Measurements from ENCODE around the gene CGB1. TPM values are rescaled to one million over a fixed set of nuclear protein-coding genes. Genes with fewer than 3 reads are reported as not detected.
"Not testable (repeated sequence)": the region's sequence is repeated elsewhere in the genome, so short reads cannot be mapped to it uniquely, and the experiment has no call there.

Gene CGB1
- total and polyA plus RNA-seq, 9 of the 15 experiments (the other 6 are each of a cell fraction or from before 2014, with no cell fraction given) = not detected

- CTCF ChIA-PET (ENCODE audit: low intra/inter-chr PET ratio); H3K27ac ChIP-seq (ENCODE audit: extremely low read depth, low read depth, low read length); H3K4me3 ChIP-seq; H4K20me1 ChIP-seq (replicated peaks; ENCODE audit: control insufficient read depth, insufficient read depth, low read length); BruUV-seq (replicated peaks); H3K9me3 ChIP-seq (replicated peaks; ENCODE audit: control insufficient read depth, insufficient read depth, low read depth, low read length); ATAC-seq; DNase-seq (ENCODE audit: extremely low read depth in 1 of 4, low spot score in 3 of 4); H3K9me1 ChIP-seq (ENCODE audit: control insufficient read depth, insufficient read depth, low read length); intact Hi-C loops (cut with micrococcal nuclease); H3K79me2 ChIP-seq (ENCODE audit: control insufficient read depth, insufficient read depth, low read length); in situ Hi-C loops (cut with MboI); H3K36me3 ChIP-seq (ENCODE audit: control insufficient read depth, insufficient read depth, low read length): not testable (repeated sequence)
- Histone ChIP-seq H3K4me2 (ENCODE audit: insufficient read depth, low read length) (peak overlapping the region; percentile 82), H3K9ac (ENCODE audit: insufficient read depth in 1 of 2, low read depth in 2 of 2, low read length in 2 of 2) (peak overlapping the region in 1 of 2 experiments; percentile 91; a peak in 2 of 4 replicates), H3K4me1 (replicated peaks in 1 of 2; ENCODE audit: control insufficient read depth in 2 of 2, insufficient read depth in 2 of 2, low read length in 2 of 2) (peaks cover 2 to 34% of the 10 kb centered on the region in 2 experiments; a peak in 3 of 5 replicates), H3K27me3 (ENCODE audit: control insufficient read depth in 2 of 2, insufficient read depth in 2 of 2, low read length in 2 of 2) (peaks cover 14 to 54% of the 10 kb centered on the region in 2 experiments; a peak in 3 of 5 replicates), H2AFZ (ENCODE audit: low read depth, low read length) (peak overlapping the region; percentile 96; the same call in 1 of the 2 replicates)
- TF ChIP-seq PCBP1 (IDR thresholded peaks at IDR 0.05; ENCODE audit: low read depth, low read length, poor library complexity, severe bottlenecking) = peak; percentile 15
- FAIRE-seq = peak; percentile 48
- WGBS (ENCODE audit: insufficient coverage, low coverage, missing lambda C conversion rate) = 34% methylated on average over 20 of the region's 34 CpGs
- POLR2A ChIA-PET = interaction anchor here (0.6 to 1.2 kb wide), 3 partner anchors 10 to 93 kb away, joined by 3 to 5 read pairs (median 4); no protein-coding TSS in a partner anchor
Measured at GRCh38 chr19:49056902-49057596, 20.4 kb upstream of the CGB1 start.

- no peaks in the 10 kb centered on the region for H3K36me3 ChIP-seq (ENCODE audit: control insufficient read depth, insufficient read depth, low read length)
- DNase-seq (ENCODE audit: extremely low read depth in 1 of 4, low spot score in 3 of 4) (peak; percentile 79 to 91 (median 90)), FAIRE-seq (peak; percentile 94), ATAC-seq (peak; percentile 97)
- H4K20me1 ChIP-seq (replicated peaks; ENCODE audit: control insufficient read depth, insufficient read depth, low read length) = peaks cover 4% of the 10 kb centered on the region; the same call in 1 of the 2 replicates
- no peak overlapping the region for H3K27ac ChIP-seq (ENCODE audit: extremely low read depth, low read depth, low read length)
- POLR2A ChIA-PET = interaction anchor here (0.6 kb wide), 1 partner anchor 440 kb away, joined by 3 read pairs; no protein-coding TSS in a partner anchor
- intact Hi-C loops (cut with micrococcal nuclease) (no loop called here), in situ Hi-C loops (cut with MboI) (no loop called here)
- peak overlapping the region; percentile 82 for H3K4me2 ChIP-seq (ENCODE audit: insufficient read depth, low read length)
- H3K9me1 ChIP-seq (ENCODE audit: control insufficient read depth, insufficient read depth, low read length) = no peaks in the 10 kb centered on the region
- H2AFZ ChIP-seq (ENCODE audit: low read depth, low read length) = peak overlapping the region; percentile 96
- no peaks in the 10 kb centered on the region for H3K79me2 ChIP-seq (ENCODE audit: control insufficient read depth, insufficient read depth, low read length)
- peak overlapping the region; percentile 49 for H3K4me3 ChIP-seq
- peak overlapping the region; percentile 24 to 91; a peak in 3 of 4 replicates for H3K9ac ChIP-seq (ENCODE audit: insufficient read depth in 1 of 2, low read depth in 2 of 2, low read length in 2 of 2)
- no peaks in the 10 kb centered on the region for H3K9me3 ChIP-seq (replicated peaks; ENCODE audit: control insufficient read depth, insufficient read depth, low read depth, low read length)
- peaks cover 13 to 47% of the 10 kb centered on the region in 2 experiments; a peak in 3 of 5 replicates for H3K27me3 ChIP-seq (ENCODE audit: control insufficient read depth in 2 of 2, insufficient read depth in 2 of 2, low read length in 2 of 2)
- 4% methylated on average over 59 of the region's 63 CpGs for WGBS (ENCODE audit: insufficient coverage, low coverage, missing lambda C conversion rate)
- CTCF ChIA-PET (ENCODE audit: low intra/inter-chr PET ratio) = no interaction called here
- H3K4me1 ChIP-seq (replicated peaks in 1 of 2; ENCODE audit: control insufficient read depth in 2 of 2, insufficient read depth in 2 of 2, low read length in 2 of 2) = peaks cover 2 to 29% of the 10 kb centered on the region in 2 experiments; a peak in 3 of 5 replicates
- BruUV-seq (replicated peaks) = no TSS peak
- TF ChIP-seq, protein P1, sequence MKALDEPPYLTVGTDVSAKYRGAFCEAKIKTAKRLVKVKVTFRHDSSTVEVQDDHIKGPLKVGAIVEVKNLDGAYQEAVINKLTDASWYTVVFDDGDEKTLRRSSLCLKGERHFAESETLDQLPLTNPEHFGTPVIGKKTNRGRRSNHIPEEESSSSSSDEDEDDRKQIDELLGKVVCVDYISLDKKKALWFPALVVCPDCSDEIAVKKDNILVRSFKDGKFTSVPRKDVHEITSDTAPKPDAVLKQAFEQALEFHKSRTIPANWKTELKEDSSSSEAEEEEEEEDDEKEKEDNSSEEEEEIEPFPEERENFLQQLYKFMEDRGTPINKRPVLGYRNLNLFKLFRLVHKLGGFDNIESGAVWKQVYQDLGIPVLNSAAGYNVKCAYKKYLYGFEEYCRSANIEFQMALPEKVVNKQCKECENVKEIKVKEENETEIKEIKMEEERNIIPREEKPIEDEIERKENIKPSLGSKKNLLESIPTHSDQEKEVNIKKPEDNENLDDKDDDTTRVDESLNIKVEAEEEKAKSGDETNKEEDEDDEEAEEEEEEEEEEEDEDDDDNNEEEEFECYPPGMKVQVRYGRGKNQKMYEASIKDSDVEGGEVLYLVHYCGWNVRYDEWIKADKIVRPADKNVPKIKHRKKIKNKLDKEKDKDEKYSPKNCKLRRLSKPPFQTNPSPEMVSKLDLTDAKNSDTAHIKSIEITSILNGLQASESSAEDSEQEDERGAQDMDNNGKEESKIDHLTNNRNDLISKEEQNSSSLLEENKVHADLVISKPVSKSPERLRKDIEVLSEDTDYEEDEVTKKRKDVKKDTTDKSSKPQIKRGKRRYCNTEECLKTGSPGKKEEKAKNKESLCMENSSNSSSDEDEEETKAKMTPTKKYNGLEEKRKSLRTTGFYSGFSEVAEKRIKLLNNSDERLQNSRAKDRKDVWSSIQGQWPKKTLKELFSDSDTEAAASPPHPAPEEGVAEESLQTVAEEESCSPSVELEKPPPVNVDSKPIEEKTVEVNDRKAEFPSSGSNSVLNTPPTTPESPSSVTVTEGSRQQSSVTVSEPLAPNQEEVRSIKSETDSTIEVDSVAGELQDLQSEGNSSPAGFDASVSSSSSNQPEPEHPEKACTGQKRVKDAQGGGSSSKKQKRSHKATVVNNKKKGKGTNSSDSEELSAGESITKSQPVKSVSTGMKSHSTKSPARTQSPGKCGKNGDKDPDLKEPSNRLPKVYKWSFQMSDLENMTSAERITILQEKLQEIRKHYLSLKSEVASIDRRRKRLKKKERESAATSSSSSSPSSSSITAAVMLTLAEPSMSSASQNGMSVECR (CRISPR knock-in tag; IDR thresholded peaks at IDR 0.05) = peak; percentile 77
- no peak for TF ChIP-seq ZNF589 (CRISPR knock-in tag; IDR thresholded peaks at IDR 0.05; ENCODE audit: low read depth)
Measured at GRCh38 chr19:49056101-49056901, 19.6 kb upstream of the CGB1 start.

Measured in K562 (cell line).